Trophoblast cell (in vitro differentiated cells and primary cell): ENCODE results near the gene GTPBP1.
A peak's percentile ranks its signal among the peaks of the same experiment; 100 is the strongest.

Experiments
- DNase-seq, 2 donors: peaks; one replicate each; pipeline ENCODE4 v3.0.0-alpha.2; 2016
- H2AFZ ChIP-seq: 2 replicates; pipeline ENCODE4 v1.6.1; 2013; ENCODE audit warnings: low read length, moderate library complexity, mild to moderate bottlenecking; ENCODE audit not compliant: insufficient read depth, poor library complexity
- H2AK5ac ChIP-seq: 2 replicates; pipeline ENCODE4 v1.6.1; 2013; ENCODE audit warnings: mild to moderate bottlenecking, low read length
- H2BK120ac ChIP-seq: 2 replicates; pipeline ENCODE4 v1.6.1; 2013; ENCODE audit warnings: low read length, mild to moderate bottlenecking, moderate library complexity; ENCODE audit not compliant: insufficient read depth, poor library complexity
- H2BK12ac ChIP-seq: 2 replicates; pipeline ENCODE4 v1.6.1; 2013; ENCODE audit warnings: mild to moderate bottlenecking, low read length, moderate library complexity
- H2BK5ac ChIP-seq: 2 replicates; pipeline ENCODE4 v1.6.1; 2013; ENCODE audit warnings: low read length, low read depth, moderate library complexity, mild to moderate bottlenecking; ENCODE audit not compliant: poor library complexity
- H3K14ac ChIP-seq: 2 replicates; pipeline ENCODE4 v1.6.1; 2013; ENCODE audit warnings: mild to moderate bottlenecking, low read length
- H3K18ac ChIP-seq: 2 replicates; pipeline ENCODE4 v1.6.1; 2013; ENCODE audit warnings: mild to moderate bottlenecking, low read length
- H3K23ac ChIP-seq: 2 replicates; pipeline ENCODE4 v1.6.1; 2013; ENCODE audit warnings: low read length
- H3K27ac ChIP-seq: 2 replicates; pipeline ENCODE4 v1.5.1; 2013; ENCODE audit warnings: low read depth, mild to moderate bottlenecking, inconsistent platforms, low read length, moderate library complexity
- H3K27me3 ChIP-seq: 2 replicates; pipeline ENCODE4 v1.6.1; 2013; ENCODE audit warnings: inconsistent platforms, mild to moderate bottlenecking, low read length, moderate library complexity; ENCODE audit not compliant: insufficient read depth
- H3K36me3 ChIP-seq, 2 experiments: 1 replicate in 1 of 2; 2 replicates in 1 of 2; pipeline ENCODE4 v1.6.1; 2013; ENCODE audit warnings: low read length in 2 of 2, mild to moderate bottlenecking in 2 of 2, moderate library complexity in 1 of 2; ENCODE audit not compliant: insufficient read depth in 2 of 2, control insufficient read depth in 1 of 2
- H3K4ac ChIP-seq: 2 replicates; pipeline ENCODE4 v1.6.1; 2013; ENCODE audit warnings: low read depth, mild to moderate bottlenecking, low read length, moderate library complexity
- H3K4me1 ChIP-seq, 2 experiments: 1 replicate in 1 of 2; 2 replicates in 1 of 2; pipeline ENCODE4 v1.6.1; 2013; ENCODE audit warnings: low read length in 2 of 2, mild to moderate bottlenecking in 2 of 2, moderate library complexity in 1 of 2; ENCODE audit not compliant: insufficient read depth in 2 of 2, control insufficient read depth in 1 of 2
- H3K4me2 ChIP-seq: 2 replicates; pipeline ENCODE4 v1.6.1; 2013; ENCODE audit warnings: inconsistent platforms, mild to moderate bottlenecking, low read length, moderate library complexity
- H3K4me3 ChIP-seq: 2 replicates; pipeline ENCODE4 v1.5.1; 2013; ENCODE audit warnings: mild to moderate bottlenecking, low read depth, low read length, inconsistent platforms
- H3K79me1 ChIP-seq: one replicate; pipeline ENCODE4 v1.6.1; 2013; ENCODE audit warnings: low read length
- H3K79me2 ChIP-seq: 2 replicates; pipeline ENCODE4 v1.6.1; 2013; ENCODE audit warnings: low read length, mild to moderate bottlenecking; ENCODE audit not compliant: control insufficient read depth, insufficient read depth, poor library complexity
- H3K9ac ChIP-seq: 2 replicates; pipeline ENCODE4 v1.6.1; 2013; ENCODE audit warnings: mild to moderate bottlenecking, low read length
- H3K9me3 ChIP-seq: 2 replicates; pipeline ENCODE4 v1.6.1; 2013; ENCODE audit warnings: low read depth, mild to moderate bottlenecking, control low read depth, inconsistent platforms, low read length; ENCODE audit not compliant: insufficient read depth
- H4K12ac ChIP-seq: 2 replicates; pipeline ENCODE4 v1.6.1; 2013; ENCODE audit warnings: low read depth, mild to moderate bottlenecking, low read length, moderate library complexity
- H4K8ac ChIP-seq: 2 replicates; pipeline ENCODE4 v1.6.1; 2013; ENCODE audit warnings: low read depth, mild to moderate bottlenecking, low read length, moderate library complexity
- H4K91ac ChIP-seq: one replicate; pipeline ENCODE4 v1.6.1; 2013; ENCODE audit warnings: low read depth, mild to moderate bottlenecking, low read length, moderate library complexity
- WGBS: extraction: QIAGEN DNeasy Blood & Tissue Kit; methylation state at CpG from one replicate; pipeline ENCODE4 v1.1.7; 2013; ENCODE audit warnings: missing lambda C conversion rate; ENCODE audit not compliant: insufficient read length, insufficient coverage; ENCODE audit errors: extremely low coverage; 5-methylcytosine and 5-hydroxymethylcytosine counted together

The GTPBP1 gene

DNA sequence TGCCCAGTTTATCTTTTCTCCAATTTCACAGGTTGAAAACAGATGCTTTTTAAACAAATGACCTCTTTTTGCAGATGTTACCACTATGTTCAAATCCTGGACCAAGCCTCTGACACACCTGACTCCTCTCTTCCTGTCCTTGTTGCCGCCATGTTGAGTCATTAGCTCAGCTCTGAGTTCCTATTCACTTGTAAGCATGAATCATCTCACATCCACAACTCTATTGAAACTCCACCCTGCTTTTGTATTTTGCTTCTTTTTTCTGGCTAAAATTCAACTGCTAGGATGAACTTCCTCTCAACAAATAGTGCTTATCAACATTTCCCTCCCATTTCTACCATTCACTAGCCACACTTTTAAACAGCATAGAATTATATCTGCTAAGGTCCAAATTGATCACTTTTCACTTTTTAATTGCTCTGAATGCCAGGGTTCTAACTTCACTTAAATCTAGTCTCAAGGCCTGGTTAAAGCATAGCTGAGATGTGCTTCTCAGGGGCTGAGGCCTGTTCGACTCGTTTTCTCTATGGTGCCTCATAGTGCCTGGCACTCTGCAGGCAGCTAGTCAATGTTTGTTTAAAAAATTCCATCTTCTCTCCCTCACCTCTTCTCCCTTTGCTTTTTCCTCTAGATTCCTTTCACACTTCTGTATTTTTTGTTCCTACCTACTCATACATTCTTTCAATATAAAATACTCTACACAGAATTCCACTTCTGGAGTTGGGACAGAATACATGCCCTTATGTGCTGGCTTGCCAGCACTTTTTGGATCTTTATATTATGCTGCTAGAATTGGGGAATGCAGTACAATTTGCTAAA is 8.9 kb upstream of the GTPBP1 start:
- Histone ChIP-seq H3K4me2 (peak overlapping the region; percentile 23), H4K91ac (no peak overlapping the region), H3K4ac (no peak overlapping the region), H2BK12ac (no peak overlapping the region), H3K27ac (no peak overlapping the region), H2AK5ac (no peak overlapping the region), H2BK5ac (no peak overlapping the region), H2BK120ac (no peak overlapping the region), H3K79me1 (peaks cover 18% of the 10 kb centered on the region), H3K27me3 (no peaks in the 10 kb centered on the region), H4K12ac (no peak overlapping the region), H3K4me1 (peaks cover 5 to 16% of the 10 kb centered on the region in 2 experiments), H3K23ac (no peak overlapping the region), H3K18ac (no peak overlapping the region), H3K36me3 (peaks cover 0 to 8% of the 10 kb centered on the region in 2 experiments), H4K8ac (no peak overlapping the region), H3K79me2 (peaks cover 12% of the 10 kb centered on the region), H3K9ac (no peak overlapping the region), H3K14ac (no peak overlapping the region), H2AFZ (no peak overlapping the region), H3K9me3 (no peaks in the 10 kb centered on the region), H3K4me3 (no peak overlapping the region)
- WGBS: no CpG with 5 or more reads among the region's 3 CpGs
- DNase-seq: peak; percentile 56 to 83

- H4K91ac ChIP-seq: no peak overlapping the region
- H3K14ac ChIP-seq: no peak overlapping the region
- no peak overlapping the region for H3K9ac ChIP-seq
- peak in 1 of 2 donors; percentile 67 for DNase-seq
- H3K79me1 ChIP-seq: peaks cover 18% of the 10 kb centered on the region
- H3K27me3 ChIP-seq: no peaks in the 10 kb centered on the region
- H2AFZ ChIP-seq: no peak overlapping the region
- no peak overlapping the region for H3K23ac ChIP-seq
- peaks cover 5 to 16% of the 10 kb centered on the region in 2 experiments for H3K4me1 ChIP-seq
- H4K12ac ChIP-seq: no peak overlapping the region
- H3K27ac ChIP-seq: no peak overlapping the region
- no peak overlapping the region for H3K4me3 ChIP-seq
- H2AK5ac ChIP-seq: no peak overlapping the region
- no peak overlapping the region for H3K18ac ChIP-seq
- H2BK5ac ChIP-seq: no peak overlapping the region
- H3K36me3 ChIP-seq: peaks cover 0 to 5% of the 10 kb centered on the region in 2 experiments
- H3K4me2 ChIP-seq: peak overlapping the region; percentile 23
- WGBS: no CpG with 5 or more reads among the region's 8 CpGs
- no peak overlapping the region for H2BK12ac ChIP-seq
- H2BK120ac ChIP-seq: no peak overlapping the region
- H3K79me2 ChIP-seq: peaks cover 12% of the 10 kb centered on the region
- H3K4ac ChIP-seq: no peak overlapping the region
- H3K9me3 ChIP-seq: no peaks in the 10 kb centered on the region
- H4K8ac ChIP-seq: no peak overlapping the region
These were observed 8.2 kb upstream of the GTPBP1 start for GRCh38 chr22:38697425-38698089.

GRCh38 chr22:38698407-38699094 is 7.2 kb upstream of the GTPBP1 start:
- H2BK12ac ChIP-seq: no peak overlapping the region
- no peaks in the 10 kb centered on the region for H3K27me3 ChIP-seq
- H4K91ac ChIP-seq: no peak overlapping the region
- no peak overlapping the region for H2AK5ac ChIP-seq
- H2BK5ac ChIP-seq: no peak overlapping the region
- WGBS: no CpG with 5 or more reads among the region's 13 CpGs
- no peak overlapping the region for H2AFZ ChIP-seq
- H3K9ac ChIP-seq: no peak overlapping the region
- no peak overlapping the region for H4K12ac ChIP-seq
- H3K18ac ChIP-seq: no peak overlapping the region
- DNase-seq: peak in 1 of 2 donors; percentile 17
- H3K9me3 ChIP-seq: no peaks in the 10 kb centered on the region
- H3K79me1 ChIP-seq: peaks cover 18% of the 10 kb centered on the region
- no peak overlapping the region for H3K27ac ChIP-seq
- peaks cover 12% of the 10 kb centered on the region for H3K79me2 ChIP-seq
- H3K23ac ChIP-seq: no peak overlapping the region
- H3K14ac ChIP-seq: no peak overlapping the region
- no peak overlapping the region for H4K8ac ChIP-seq
- peaks cover 0 to 5% of the 10 kb centered on the region in 2 experiments for H3K36me3 ChIP-seq
- H3K4ac ChIP-seq: no peak overlapping the region
- no peak overlapping the region for H2BK120ac ChIP-seq
- peaks cover 5 to 16% of the 10 kb centered on the region in 2 experiments for H3K4me1 ChIP-seq
- H3K4me2 ChIP-seq: peak overlapping the region; percentile 20
- no peak overlapping the region for H3K4me3 ChIP-seq

DNA sequence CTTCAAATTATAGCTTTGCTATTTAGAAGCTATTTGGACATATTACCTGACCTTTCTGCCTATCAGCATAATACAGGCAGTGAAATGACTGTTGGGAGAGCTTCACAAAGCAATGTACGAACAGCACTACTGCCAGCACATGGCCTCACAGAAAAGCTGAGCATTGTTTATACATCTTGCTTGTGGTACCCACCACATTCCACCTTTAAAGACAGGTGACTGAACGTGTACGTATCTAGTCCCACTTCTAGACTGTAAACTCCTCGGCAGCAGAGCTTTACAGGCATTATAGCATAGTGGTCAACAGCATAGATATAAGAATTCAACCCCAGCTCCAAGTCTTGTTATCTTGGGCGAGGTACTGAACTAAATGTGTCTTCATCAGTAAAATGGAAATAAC is 6.6 kb upstream of the GTPBP1 start:
- WGBS: no CpG with 5 or more reads among the region's 5 CpGs
- H4K91ac ChIP-seq: no peak overlapping the region
- no peak overlapping the region for H3K18ac ChIP-seq
- H3K79me1 ChIP-seq: peaks cover 18% of the 10 kb centered on the region
- no peak overlapping the region for H2AFZ ChIP-seq
- H3K4ac ChIP-seq: no peak overlapping the region
- H2AK5ac ChIP-seq: no peak overlapping the region
- no peak overlapping the region for H2BK120ac ChIP-seq
- no peak overlapping the region for H3K4me3 ChIP-seq
- no peak overlapping the region for H3K14ac ChIP-seq
- no peak for DNase-seq
- H3K9me3 ChIP-seq: no peaks in the 10 kb centered on the region
- H2BK5ac ChIP-seq: no peak overlapping the region
- H3K79me2 ChIP-seq: peaks cover 12% of the 10 kb centered on the region
- H3K27ac ChIP-seq: no peak overlapping the region
- H3K9ac ChIP-seq: no peak overlapping the region
- H3K4me1 ChIP-seq: peaks cover 5 to 16% of the 10 kb centered on the region in 2 experiments
- no peak overlapping the region for H4K8ac ChIP-seq
- H3K27me3 ChIP-seq: no peaks in the 10 kb centered on the region
- H3K4me2 ChIP-seq: peak overlapping the region; percentile 93
- H3K23ac ChIP-seq: no peak overlapping the region
- peaks cover 0 to 3% of the 10 kb centered on the region in 2 experiments for H3K36me3 ChIP-seq
- H4K12ac ChIP-seq: no peak overlapping the region
- no peak overlapping the region for H2BK12ac ChIP-seq
